Measurements from ENCODE around the gene RPL15. TPM values are rescaled to one million over a fixed set of nuclear protein-coding genes. Genes with fewer than 3 reads are reported as not detected.
"Not testable (repeated sequence)": the region's sequence is repeated elsewhere in the genome, so short reads cannot be mapped to it uniquely, and the experiment has no call there.

Gene RPL15
- total and polyA plus RNA-seq, 2 of the 13 experiments (the other 11 are each of a cell fraction or from before 2014, with no cell fraction given), result 1,297 to 3,693 TPM

DNA sequence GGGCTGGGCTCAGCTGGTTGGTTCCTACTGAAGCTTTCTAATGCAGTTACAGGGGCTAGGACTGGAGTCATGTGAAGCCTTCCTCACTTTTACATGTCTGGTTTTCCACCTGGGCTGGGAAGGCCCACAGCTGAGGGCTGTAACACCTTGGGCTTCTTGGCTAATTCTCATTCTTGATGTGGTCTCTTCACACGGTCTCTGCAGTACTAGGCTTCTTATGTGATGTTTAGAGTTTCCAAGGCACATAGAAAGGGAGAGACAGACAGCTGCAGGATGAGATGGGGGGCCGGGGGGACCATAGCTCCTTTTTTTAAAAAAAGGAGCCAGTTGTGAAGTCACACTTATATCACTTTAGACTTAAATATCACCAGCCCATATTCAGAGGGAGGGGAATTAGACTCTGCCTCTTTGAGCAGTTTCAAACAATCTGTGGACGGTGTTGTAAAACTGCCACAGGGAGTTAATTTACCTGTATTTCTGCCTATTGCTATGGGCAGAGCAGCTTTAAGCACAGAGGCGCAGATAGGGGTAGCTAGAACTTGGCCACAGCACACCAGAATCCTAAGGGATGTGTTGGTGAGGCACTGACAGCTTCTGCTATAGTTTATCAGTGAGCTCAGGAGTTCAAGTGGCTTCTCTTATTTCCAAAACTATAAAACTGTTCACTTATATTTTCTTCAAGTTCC lies 46.8 kb upstream of the RPL15 start:
- in situ Hi-C loops (cut with HindIII; ENCODE audit: extremely low pct_ligation_motif_present, low pct_unique_long_range_greater_than_20kb), result no loop called here
- FAIRE-seq, result no peak
- CTCF ChIA-PET (ENCODE audit: low intra/inter-chr PET ratio, low total read pairs), result no interaction called here

DNA sequence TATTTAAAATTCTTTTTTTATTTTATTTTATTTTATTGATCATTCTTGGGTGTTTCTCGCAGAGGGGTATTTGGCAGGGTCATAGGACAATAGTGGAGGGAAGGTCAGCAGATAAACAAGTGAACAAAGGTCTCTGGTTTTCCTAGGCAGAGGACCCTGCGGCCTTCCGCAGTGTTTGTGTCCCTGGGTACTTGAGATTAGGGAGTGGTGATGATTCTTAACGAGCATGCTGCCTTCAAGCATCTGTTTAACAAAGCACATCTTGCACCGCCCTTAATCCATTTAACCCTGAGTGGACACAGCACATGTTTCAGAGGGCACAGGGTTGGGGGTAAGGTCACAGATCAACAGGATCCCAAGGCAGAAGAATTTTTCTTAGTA lies 46.3 kb upstream of the RPL15 start:
- H3K4me3 ChIP-seq (replicated peaks in 1 of 3; ENCODE audit: insufficient read depth in 1 of 3, low read depth in 2 of 3, low read length in 3 of 3); CTCF ChIA-PET (ENCODE audit: low intra/inter-chr PET ratio, low total read pairs); ATAC-seq; H3K9ac ChIP-seq (ENCODE audit: insufficient read depth, low read depth, low read length); DNase-seq (ENCODE audit: low spot score); intact Hi-C loops (cut with micrococcal nuclease; ENCODE audit: unreplicated experiment); H3K9me3 ChIP-seq (ENCODE audit: low read length); H3K4me2 ChIP-seq (ENCODE audit: low read depth, low read length); in situ Hi-C loops (cut with HindIII; ENCODE audit: extremely low pct_ligation_motif_present, low pct_unique_long_range_greater_than_20kb); POLR2A ChIA-PET; H3K27me3 ChIP-seq (ENCODE audit: control insufficient read depth in 1 of 2, insufficient read depth in 2 of 2, low read length in 2 of 2); BruUV-seq (replicated peaks); FAIRE-seq; H2AFZ ChIP-seq (ENCODE audit: low read length); H3K36me3 ChIP-seq (replicated peaks in 1 of 2; ENCODE audit: control insufficient read depth in 1 of 2, insufficient read depth in 2 of 2, low read length in 2 of 2); H3K4me1 ChIP-seq (ENCODE audit: insufficient read depth, low read length); H3K79me2 ChIP-seq (ENCODE audit: insufficient read depth, low read length); H3K27ac ChIP-seq (ENCODE audit: extremely low read length, insufficient read depth, low read length): not testable (repeated sequence)
- WGBS (ENCODE audit: low lambda C conversion rate), result 96% methylated on average over 1 of the region's 5 CpGs
- H4K20me1 ChIP-seq (ENCODE audit: insufficient read depth, low read length), result peaks cover 10% of the 10 kb centered on the region

More for the DNA sequence above, 46.8 kb upstream of the RPL15 start:
- Histone ChIP-seq H3K27ac (ENCODE audit: extremely low read length, insufficient read depth, low read length) (no peak overlapping the region), H3K27me3 (ENCODE audit: control insufficient read depth in 1 of 2, insufficient read depth in 2 of 2, low read length in 2 of 2) (no peaks in the 10 kb centered on the region), H2AFZ (ENCODE audit: low read length) (no peak overlapping the region), H3K4me3 (replicated peaks in 1 of 3; ENCODE audit: insufficient read depth in 1 of 3, low read depth in 2 of 3, low read length in 3 of 3) (no peak overlapping the region), H3K4me1 (ENCODE audit: insufficient read depth, low read length) (peaks cover 15% of the 10 kb centered on the region), H3K36me3 (replicated peaks in 1 of 2; ENCODE audit: control insufficient read depth in 1 of 2, insufficient read depth in 2 of 2, low read length in 2 of 2) (no peaks in the 10 kb centered on the region), H3K79me2 (ENCODE audit: insufficient read depth, low read length) (peaks cover 10% of the 10 kb centered on the region), H3K9me3 (ENCODE audit: low read length) (no peaks in the 10 kb centered on the region), H4K20me1 (ENCODE audit: insufficient read depth, low read length) (peaks cover 16% of the 10 kb centered on the region), H3K4me2 (ENCODE audit: low read depth, low read length) (no peak overlapping the region), H3K9ac (ENCODE audit: insufficient read depth, low read depth, low read length) (no peak overlapping the region)
- 98% methylated on average over 4 of the region's 4 CpGs for WGBS (ENCODE audit: low lambda C conversion rate)
- intact Hi-C loops (cut with micrococcal nuclease; ENCODE audit: unreplicated experiment), result no loop called here
- BruUV-seq (replicated peaks), result no TSS peak
- POLR2A ChIA-PET, result no interaction called here
- DNase-seq (ENCODE audit: low spot score) (no peak), ATAC-seq (no peak)
- TF ChIP-seq, protein P1, sequence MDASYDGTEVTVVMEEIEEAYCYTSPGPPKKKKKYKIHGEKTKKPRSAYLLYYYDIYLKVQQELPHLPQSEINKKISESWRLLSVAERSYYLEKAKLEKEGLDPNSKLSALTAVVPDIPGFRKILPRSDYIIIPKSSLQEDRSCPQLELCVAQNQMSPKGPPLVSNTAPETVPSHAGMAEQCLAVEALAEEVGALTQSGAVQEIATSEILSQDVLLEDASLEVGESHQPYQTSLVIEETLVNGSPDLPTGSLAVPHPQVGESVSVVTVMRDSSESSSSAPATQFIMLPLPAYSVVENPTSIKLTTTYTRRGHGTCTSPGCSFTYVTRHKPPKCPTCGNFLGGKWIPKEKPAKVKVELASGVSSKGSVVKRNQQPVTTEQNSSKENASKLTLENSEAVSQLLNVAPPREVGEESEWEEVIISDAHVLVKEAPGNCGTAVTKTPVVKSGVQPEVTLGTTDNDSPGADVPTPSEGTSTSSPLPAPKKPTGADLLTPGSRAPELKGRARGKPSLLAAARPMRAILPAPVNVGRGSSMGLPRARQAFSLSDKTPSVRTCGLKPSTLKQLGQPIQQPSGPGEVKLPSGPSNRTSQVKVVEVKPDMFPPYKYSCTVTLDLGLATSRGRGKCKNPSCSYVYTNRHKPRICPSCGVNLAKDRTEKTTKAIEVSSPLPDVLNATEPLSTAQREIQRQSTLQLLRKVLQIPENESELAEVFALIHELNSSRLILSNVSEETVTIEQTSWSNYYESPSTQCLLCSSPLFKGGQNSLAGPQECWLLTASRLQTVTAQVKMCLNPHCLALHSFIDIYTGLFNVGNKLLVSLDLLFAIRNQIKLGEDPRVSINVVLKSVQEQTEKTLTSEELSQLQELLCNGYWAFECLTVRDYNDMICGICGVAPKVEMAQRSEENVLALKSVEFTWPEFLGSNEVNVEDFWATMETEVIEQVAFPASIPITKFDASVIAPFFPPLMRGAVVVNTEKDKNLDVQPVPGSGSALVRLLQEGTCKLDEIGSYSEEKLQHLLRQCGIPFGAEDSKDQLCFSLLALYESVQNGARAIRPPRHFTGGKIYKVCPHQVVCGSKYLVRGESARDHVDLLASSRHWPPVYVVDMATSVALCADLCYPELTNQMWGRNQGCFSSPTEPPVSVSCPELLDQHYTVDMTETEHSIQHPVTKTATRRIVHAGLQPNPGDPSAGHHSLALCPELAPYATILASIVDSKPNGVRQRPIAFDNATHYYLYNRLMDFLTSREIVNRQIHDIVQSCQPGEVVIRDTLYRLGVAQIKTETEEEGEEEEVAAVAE (CRISPR knock-in tag; IDR thresholded peaks at IDR 0.05; ENCODE audit: borderline replicate concordance), result no peak
- TF ChIP-seq, protein P2, sequence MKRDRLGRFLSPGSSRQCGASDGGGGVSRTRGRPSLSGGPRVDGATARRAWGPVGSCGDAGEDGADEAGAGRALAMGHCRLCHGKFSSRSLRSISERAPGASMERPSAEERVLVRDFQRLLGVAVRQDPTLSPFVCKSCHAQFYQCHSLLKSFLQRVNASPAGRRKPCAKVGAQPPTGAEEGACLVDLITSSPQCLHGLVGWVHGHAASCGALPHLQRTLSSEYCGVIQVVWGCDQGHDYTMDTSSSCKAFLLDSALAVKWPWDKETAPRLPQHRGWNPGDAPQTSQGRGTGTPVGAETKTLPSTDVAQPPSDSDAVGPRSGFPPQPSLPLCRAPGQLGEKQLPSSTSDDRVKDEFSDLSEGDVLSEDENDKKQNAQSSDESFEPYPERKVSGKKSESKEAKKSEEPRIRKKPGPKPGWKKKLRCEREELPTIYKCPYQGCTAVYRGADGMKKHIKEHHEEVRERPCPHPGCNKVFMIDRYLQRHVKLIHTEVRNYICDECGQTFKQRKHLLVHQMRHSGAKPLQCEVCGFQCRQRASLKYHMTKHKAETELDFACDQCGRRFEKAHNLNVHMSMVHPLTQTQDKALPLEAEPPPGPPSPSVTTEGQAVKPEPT (CRISPR knock-in tag; IDR thresholded peaks at IDR 0.05; ENCODE audit: low read depth), result no peak
- TF ChIP-seq HOXA3 (CRISPR knock-in tag; IDR thresholded peaks at IDR 0.05), result no peak
- TF ChIP-seq ZBTB21 (CRISPR knock-in tag; IDR thresholded peaks at IDR 0.05), result no peak
- TF ChIP-seq ZSCAN9 (CRISPR knock-in tag; IDR thresholded peaks at IDR 0.05; ENCODE audit: borderline replicate concordance), result no peak
- TF ChIP-seq, protein P3, sequence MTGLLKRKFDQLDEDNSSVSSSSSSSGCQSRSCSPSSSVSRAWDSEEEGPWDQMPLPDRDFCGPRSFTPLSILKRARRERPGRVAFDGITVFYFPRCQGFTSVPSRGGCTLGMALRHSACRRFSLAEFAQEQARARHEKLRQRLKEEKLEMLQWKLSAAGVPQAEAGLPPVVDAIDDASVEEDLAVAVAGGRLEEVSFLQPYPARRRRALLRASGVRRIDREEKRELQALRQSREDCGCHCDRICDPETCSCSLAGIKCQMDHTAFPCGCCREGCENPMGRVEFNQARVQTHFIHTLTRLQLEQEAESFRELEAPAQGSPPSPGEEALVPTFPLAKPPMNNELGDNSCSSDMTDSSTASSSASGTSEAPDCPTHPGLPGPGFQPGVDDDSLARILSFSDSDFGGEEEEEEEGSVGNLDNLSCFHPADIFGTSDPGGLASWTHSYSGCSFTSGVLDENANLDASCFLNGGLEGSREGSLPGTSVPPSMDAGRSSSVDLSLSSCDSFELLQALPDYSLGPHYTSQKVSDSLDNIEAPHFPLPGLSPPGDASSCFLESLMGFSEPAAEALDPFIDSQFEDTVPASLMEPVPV (CRISPR knock-in tag; IDR thresholded peaks at IDR 0.05), result no peak
- no peak for TF ChIP-seq MED1 (CRISPR knock-in tag; IDR thresholded peaks at IDR 0.05)
- TF ChIP-seq ZNF30 (CRISPR knock-in tag; IDR thresholded peaks at IDR 0.05), result no peak
- TF ChIP-seq ZNF337 (CRISPR knock-in tag; IDR thresholded peaks at IDR 0.05; ENCODE audit: borderline replicate concordance, low read depth), result no peak
